Mucosa of stomach (tissue), 1 donor: ENCODE data around the gene SMO.
"Not testable (repeated sequence)": the region's sequence is repeated elsewhere in the genome, so short reads cannot be mapped to it uniquely, and the experiment has no call there.

Source experiments
- H3K27me3 ChIP-seq: one replicate; pipeline ENCODE4 v1.7.0; 2013; ENCODE audit warnings: mild to moderate bottlenecking, low read length; ENCODE audit not compliant: control insufficient read depth, insufficient read depth
- H3K36me3 ChIP-seq: one replicate; pipeline ENCODE4 v1.7.0; 2013; ENCODE audit warnings: low read length; ENCODE audit not compliant: control insufficient read depth, insufficient read depth
- H3K4me1 ChIP-seq: one replicate; pipeline ENCODE4 v1.7.0; 2013; ENCODE audit warnings: mild to moderate bottlenecking, low read length; ENCODE audit not compliant: control insufficient read depth, insufficient read depth
- H3K4me3 ChIP-seq: one replicate; pipeline ENCODE4 v1.7.0; 2013; ENCODE audit warnings: low read length
- H3K9ac ChIP-seq: one replicate; pipeline ENCODE4 v1.7.0; 2013; ENCODE audit warnings: mild to moderate bottlenecking, low read length, moderate library complexity
- H3K9me3 ChIP-seq: one replicate; pipeline ENCODE4 v1.7.0; 2013; ENCODE audit warnings: mild to moderate bottlenecking, low read length, moderate library complexity; ENCODE audit not compliant: control insufficient read depth
- donor health status: Pancreatic carcinoma.

The SMO gene

GRCh38 chr7:129160161-129160905 lies 28.1 kb upstream of the SMO start:
- H3K4me3 ChIP-seq: no peak overlapping the region
- H3K27me3 ChIP-seq: no peaks in the 10 kb centered on the region
- H3K9me3 ChIP-seq: no peaks in the 10 kb centered on the region
- H3K9ac ChIP-seq: no peak overlapping the region
- no peaks in the 10 kb centered on the region for H3K4me1 ChIP-seq
- no peaks in the 10 kb centered on the region for H3K36me3 ChIP-seq

- no peak overlapping the region for H3K4me3 ChIP-seq
- H3K36me3 ChIP-seq: no peaks in the 10 kb centered on the region
- no peaks in the 10 kb centered on the region for H3K27me3 ChIP-seq
- no peaks in the 10 kb centered on the region for H3K9me3 ChIP-seq
- no peaks in the 10 kb centered on the region for H3K4me1 ChIP-seq
- H3K9ac ChIP-seq: no peak overlapping the region
Observed at GRCh38 chr7:129161524-129162225, 26.8 kb upstream of the SMO start.

- Histone ChIP-seq H3K36me3 (no peaks in the 10 kb centered on the region), H3K9me3 (no peaks in the 10 kb centered on the region), H3K9ac (no peak overlapping the region), H3K4me1 (no peaks in the 10 kb centered on the region), H3K27me3 (no peaks in the 10 kb centered on the region), H3K4me3 (no peak overlapping the region)
Observed at GRCh38 chr7:129162732-129163131, 25.7 kb upstream of the SMO start.

GRCh38 chr7:129163875-129164544 lies 24.4 kb upstream of the SMO start:
- Histone ChIP-seq H3K27me3 (no peaks in the 10 kb centered on the region), H3K9ac (no peak overlapping the region), H3K9me3 (no peaks in the 10 kb centered on the region), H3K4me3 (no peak overlapping the region), H3K36me3 (no peaks in the 10 kb centered on the region), H3K4me1 (peaks cover 7% of the 10 kb centered on the region)

GRCh38 chr7:129166745-129167144 lies 21.7 kb upstream of the SMO start:
- no peak overlapping the region for H3K9ac ChIP-seq
- peaks cover 7% of the 10 kb centered on the region for H3K4me1 ChIP-seq
- no peak overlapping the region for H3K4me3 ChIP-seq
- no peaks in the 10 kb centered on the region for H3K36me3 ChIP-seq
- H3K27me3 ChIP-seq: no peaks in the 10 kb centered on the region
- no peaks in the 10 kb centered on the region for H3K9me3 ChIP-seq

DNA sequence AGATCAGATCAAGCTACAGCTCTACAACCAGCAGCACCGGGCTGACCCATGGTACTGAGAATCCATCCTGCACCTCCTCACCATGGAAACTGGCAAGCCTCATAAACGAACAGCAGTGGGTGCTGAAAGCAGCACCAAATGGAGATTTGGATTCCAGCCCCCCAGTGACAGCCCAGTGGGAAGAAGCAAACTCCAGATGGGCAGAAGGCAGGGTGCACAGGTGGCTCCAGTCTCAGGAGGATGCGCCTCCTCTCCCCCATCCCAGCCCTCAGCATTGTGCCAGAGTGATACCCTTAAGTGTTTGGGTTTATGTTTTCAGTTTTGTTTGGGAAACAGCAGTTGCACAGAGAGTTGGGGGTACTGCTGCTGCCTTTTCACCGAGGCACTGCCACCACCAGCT lies 20.6 kb upstream of the SMO start:
- no peak overlapping the region for H3K9ac ChIP-seq
- H3K4me3 ChIP-seq: no peak overlapping the region
- no peaks in the 10 kb centered on the region for H3K36me3 ChIP-seq
- no peaks in the 10 kb centered on the region for H3K27me3 ChIP-seq
- H3K4me1 ChIP-seq: peaks cover 7% of the 10 kb centered on the region
- H3K9me3 ChIP-seq: no peaks in the 10 kb centered on the region

GRCh38 chr7:129168231-129169021 lies 20.0 kb upstream of the SMO start:
- no peaks in the 10 kb centered on the region for H3K9me3 ChIP-seq
- peaks cover 7% of the 10 kb centered on the region for H3K4me1 ChIP-seq
- H3K9ac ChIP-seq: no peak overlapping the region
- no peaks in the 10 kb centered on the region for H3K36me3 ChIP-seq
- H3K27me3 ChIP-seq: no peaks in the 10 kb centered on the region
- H3K4me3 ChIP-seq: no peak overlapping the region

DNA sequence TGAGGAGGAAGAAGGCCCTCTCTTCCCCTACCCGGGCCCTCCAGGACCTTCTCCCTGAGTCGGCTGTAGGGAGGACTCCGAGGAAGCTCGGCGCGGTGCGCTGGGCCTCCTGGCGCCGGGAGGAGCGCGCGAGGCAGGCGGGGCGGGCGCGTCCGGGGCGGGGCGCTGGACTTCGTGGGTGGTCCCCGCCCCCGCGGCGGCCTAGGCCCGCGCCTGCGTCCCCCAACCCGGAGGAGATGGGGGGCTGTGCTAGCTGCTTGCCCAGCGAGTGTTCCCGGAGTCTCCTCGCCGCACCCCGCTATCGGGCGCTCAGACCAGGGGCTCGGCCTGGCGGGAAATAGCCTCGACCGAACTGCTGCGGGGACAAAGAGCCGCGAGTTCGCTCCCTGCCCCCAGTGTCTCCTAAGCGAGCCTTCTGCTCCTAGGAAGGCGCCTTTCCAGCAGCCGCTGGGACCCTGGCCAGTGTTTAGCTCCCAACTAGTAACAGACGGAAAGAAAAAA lies 19.2 kb upstream of the SMO start:
- H3K4me3 ChIP-seq: no peak overlapping the region
- H3K9ac ChIP-seq: peak overlapping the region; percentile 64
- H3K36me3 ChIP-seq: no peaks in the 10 kb centered on the region
- H3K4me1 ChIP-seq: peaks cover 7% of the 10 kb centered on the region
- no peaks in the 10 kb centered on the region for H3K9me3 ChIP-seq
- H3K27me3 ChIP-seq: no peaks in the 10 kb centered on the region

GRCh38 chr7:129169686-129170440 lies 18.6 kb upstream of the SMO start:
- Histone ChIP-seq H3K36me3 (no peaks in the 10 kb centered on the region), H3K9ac (peak overlapping the region; percentile 64), H3K27me3 (no peaks in the 10 kb centered on the region), H3K9me3 (no peaks in the 10 kb centered on the region), H3K4me3 (no peak overlapping the region), H3K4me1 (peaks cover 7% of the 10 kb centered on the region)

DNA sequence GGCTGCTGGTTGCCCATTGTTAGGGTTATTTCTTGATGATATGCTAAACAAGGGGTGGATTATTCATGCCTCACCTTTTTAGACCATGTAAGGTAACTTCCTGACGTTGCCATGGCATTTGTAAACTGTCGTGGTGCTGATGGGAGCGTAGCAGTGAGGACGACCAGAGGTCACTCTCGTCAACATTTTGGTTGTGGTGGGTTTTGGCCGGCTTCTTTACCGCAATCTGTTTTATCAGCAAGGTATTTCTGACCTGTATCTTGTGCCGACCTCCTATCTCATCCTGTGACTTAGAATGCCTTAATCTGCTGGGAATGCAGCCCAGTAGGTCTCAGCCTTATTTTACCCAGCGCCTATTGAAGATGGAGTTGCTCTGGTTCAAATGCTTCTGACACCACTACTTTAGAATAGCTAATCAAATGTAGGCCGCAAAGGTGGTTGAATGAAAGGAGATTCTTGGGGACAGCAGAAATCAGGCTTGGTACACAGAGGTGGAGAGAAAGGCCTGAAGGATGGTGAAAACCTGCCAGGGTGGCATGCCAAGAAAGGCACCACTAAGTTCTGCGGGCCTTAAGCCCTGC lies 17.9 kb upstream of the SMO start:
- no peak overlapping the region for H3K9ac ChIP-seq
- no peaks in the 10 kb centered on the region for H3K36me3 ChIP-seq
- peaks cover 7% of the 10 kb centered on the region for H3K4me1 ChIP-seq
- H3K9me3 ChIP-seq: no peaks in the 10 kb centered on the region
- no peaks in the 10 kb centered on the region for H3K27me3 ChIP-seq
- H3K4me3 ChIP-seq: no peak overlapping the region

DNA sequence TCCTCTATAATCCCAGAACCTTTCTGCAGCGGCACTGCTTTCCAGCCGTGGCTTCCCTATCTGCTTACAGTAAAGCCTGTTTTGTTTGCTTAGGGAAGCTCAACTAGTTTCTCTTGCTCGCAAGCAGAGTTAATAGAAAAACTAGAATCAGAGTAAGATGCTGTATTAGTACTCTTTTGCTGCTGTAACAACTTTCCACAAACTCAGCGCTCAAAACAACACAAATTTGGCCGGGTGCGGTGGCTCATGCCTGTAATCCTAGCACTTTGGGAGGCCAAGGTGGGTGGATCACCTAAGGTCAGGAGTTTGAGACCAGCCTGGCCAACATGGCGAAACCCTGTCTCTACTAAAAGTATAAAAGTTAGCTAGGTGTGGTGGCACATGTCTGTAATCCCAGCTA lies 14.6 kb upstream of the SMO start:
- not testable (repeated sequence) for H3K27me3 ChIP-seq

More for the DNA sequence above, 14.6 kb upstream of the SMO start:
- H3K9me3 ChIP-seq, H3K4me3 ChIP-seq, H3K4me1 ChIP-seq, H3K9ac ChIP-seq, H3K36me3 ChIP-seq: not testable (repeated sequence)
